HG02970 (cell line): ENCODE results near the gene APBB2.
"Not testable (repeated sequence)": the region's sequence is repeated elsewhere in the genome, so short reads cannot be mapped to it uniquely, and the experiment has no call there.

Source experiments
- ATAC-seq: cut with Tn5 transposase; IDR thresholded peaks from one replicate; pipeline ENCODE4 v1.9.1; 2021; ENCODE audit warnings: mild to moderate bottlenecking, moderate library complexity, moderate number of reproducible peaks; ENCODE audit not compliant: unreplicated experiment, low FRiP score

Gene APBB2

GRCh38 chr4:41038304-41038703, 176.0 kb downstream of the APBB2 start:
- ATAC-seq: no peak

- no peak for ATAC-seq
Observed at GRCh38 chr4:41029098-41029497, 185.2 kb downstream of the APBB2 start.

- no peak for ATAC-seq
Observed at GRCh38 chr4:41028392-41029076, 185.8 kb downstream of the APBB2 start.

- no peak for ATAC-seq
Observed at GRCh38 chr4:41026971-41027370, 187.4 kb downstream of the APBB2 start.

GRCh38 chr4:41025824-41026223, 188.5 kb downstream of the APBB2 start:
- ATAC-seq: no peak

- no peak for ATAC-seq
Observed at GRCh38 chr4:41024556-41025491, 189.5 kb downstream of the APBB2 start.

- ATAC-seq: no peak
Observed at GRCh38 chr4:41022116-41022515, 192.2 kb downstream of the APBB2 start.

- ATAC-seq: no peak
Observed at GRCh38 chr4:41015016-41015675, 199.2 kb downstream of the APBB2 start.

- no peak for ATAC-seq
Observed at GRCh38 chr4:41014158-41014557, 200.2 kb downstream of the APBB2 start.

GRCh38 chr4:41013746-41014145, 200.6 kb downstream of the APBB2 start:
- no peak for ATAC-seq

- no peak for ATAC-seq
Observed at GRCh38 chr4:41012911-41013310, 201.4 kb downstream of the APBB2 start.

GRCh38 chr4:41012293-41012692, 202.0 kb downstream of the APBB2 start:
- ATAC-seq: no peak

- ATAC-seq: no peak
Observed at GRCh38 chr4:41009411-41009810, 204.9 kb downstream of the APBB2 start.

- ATAC-seq: no peak
Observed at GRCh38 chr4:41006141-41006540, 208.2 kb downstream of the APBB2 start.

GRCh38 chr4:41002309-41002708, 212.0 kb downstream of the APBB2 start:
- no peak for ATAC-seq

- ATAC-seq: no peak
Observed at GRCh38 chr4:41000356-41000755, 214.0 kb downstream of the APBB2 start.

GRCh38 chr4:40998675-40999358, 215.5 kb downstream of the APBB2 start:
- ATAC-seq: no peak

- no peak for ATAC-seq
Observed at GRCh38 chr4:40995850-40996249, 218.5 kb downstream of the APBB2 start.

- not testable (repeated sequence) for ATAC-seq
Observed at GRCh38 chr4:40994321-40994720, 220.0 kb downstream of the APBB2 start.

GRCh38 chr4:40993296-40993693, 221.0 kb downstream of the APBB2 start:
- not testable (repeated sequence) for ATAC-seq
